ENCODE data around the gene PDE1A.
"Not testable (repeated sequence)": the region's sequence is repeated elsewhere in the genome, so short reads cannot be mapped to it uniquely, and the experiment has no call there.

PDE1A gene

GRCh38 chr2:182351427-182351826 lies 75.4 kb downstream of the PDE1A start:
- DNase-seq, result no peak

- DNase-seq, result no peak
Observed at GRCh38 chr2:182349268-182349667, 77.6 kb downstream of the PDE1A start.

- no peak for DNase-seq
Observed at GRCh38 chr2:182345384-182345783, 81.5 kb downstream of the PDE1A start.

GRCh38 chr2:182330451-182331305 lies 96.2 kb downstream of the PDE1A start:
- no peak for DNase-seq

GRCh38 chr2:182324665-182325064 lies 102.2 kb downstream of the PDE1A start:
- no peak for DNase-seq

GRCh38 chr2:182321096-182321495 lies 105.7 kb downstream of the PDE1A start:
- no peak for DNase-seq

- no peak for DNase-seq
Observed at GRCh38 chr2:182319556-182320505, 107.0 kb downstream of the PDE1A start.

- no peak for DNase-seq
Observed at GRCh38 chr2:182318466-182319220, 108.2 kb downstream of the PDE1A start.

- no peak for DNase-seq
Observed at GRCh38 chr2:182316950-182317349, 109.9 kb downstream of the PDE1A start.

- no peak for DNase-seq
Observed at GRCh38 chr2:182302972-182303371, 123.9 kb downstream of the PDE1A start.

GRCh38 chr2:182302174-182302573 lies 124.7 kb downstream of the PDE1A start:
- DNase-seq, result no peak

- DNase-seq, result no peak
Observed at GRCh38 chr2:182301093-182301492, 125.7 kb downstream of the PDE1A start.

- no peak for DNase-seq
Observed at GRCh38 chr2:182300608-182301007, 126.2 kb downstream of the PDE1A start.

- DNase-seq, result no peak
Observed at GRCh38 chr2:182299632-182300031, 127.2 kb downstream of the PDE1A start.

GRCh38 chr2:182298456-182298855 lies 128.4 kb downstream of the PDE1A start:
- DNase-seq, result no peak

GRCh38 chr2:182291296-182291695 lies 135.5 kb downstream of the PDE1A start:
- no peak for DNase-seq

GRCh38 chr2:182283512-182283911 lies 143.3 kb downstream of the PDE1A start:
- DNase-seq, result no peak

- no peak for DNase-seq
Observed at GRCh38 chr2:182281276-182281675, 145.6 kb downstream of the PDE1A start.

GRCh38 chr2:182280118-182280517 lies 146.7 kb downstream of the PDE1A start:
- DNase-seq, result no peak

- not testable (repeated sequence) for DNase-seq
Observed at GRCh38 chr2:182276662-182277061, 150.2 kb downstream of the PDE1A start.

- DNase-seq, result no peak
Observed at GRCh38 chr2:182267971-182268370, 158.9 kb downstream of the PDE1A start.

- DNase-seq, result no peak
Observed at GRCh38 chr2:182266909-182267308, 159.9 kb downstream of the PDE1A start.

GRCh38 chr2:182265718-182266117 lies 161.1 kb downstream of the PDE1A start:
- DNase-seq, result no peak
